Fibroblast of lung (primary cell): ENCODE measurements around the gene DHFR2.

Experiments used
- CTCF ChIP-seq, 2 donors: IDR thresholded peaks in 1 of 2; conservative IDR thresholded peaks in 1 of 2; 1 replicate in 1 of 2; 2 replicates in 1 of 2; pipeline ENCODE4 v1.5.1; 2011 to 2012; ENCODE audit warnings: low read length in 2 of 2, control low read depth in 1 of 2, inconsistent platforms in 1 of 2, low read depth in 1 of 2, mild to moderate bottlenecking in 1 of 2
- EZH2 ChIP-seq: IDR thresholded peaks from 2 replicates; pipeline ENCODE4 v1.5.1; 2012; ENCODE audit warnings: low read length, control low read depth, mild to moderate bottlenecking; ENCODE audit errors: missing control alignments

DNA sequence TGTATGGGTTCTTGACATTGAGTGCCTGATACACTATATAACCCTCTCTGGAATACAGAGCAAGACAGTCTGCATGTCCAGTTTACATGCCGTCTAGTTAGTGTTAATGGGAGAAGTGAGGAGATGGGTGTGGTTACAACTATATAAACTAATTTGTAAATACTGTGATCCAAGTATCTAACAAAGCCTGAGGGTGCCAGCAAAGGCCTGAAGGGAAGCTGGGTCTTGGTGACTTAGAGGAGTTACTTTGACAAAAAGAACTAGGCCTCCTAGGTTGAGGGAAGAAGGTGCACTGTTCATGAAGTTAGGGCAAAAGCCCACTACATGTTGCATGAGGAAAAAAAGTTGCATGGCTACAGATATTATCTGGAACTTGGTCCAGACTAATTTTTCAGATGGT is 2.4 kb upstream of the DHFR2 start:
- TF ChIP-seq CTCF (conservative IDR thresholded peaks at IDR 0.05 in 1 of 2, IDR thresholded peaks at IDR 0.05 in 1 of 2; ENCODE audit: low read depth in 1 of 2, low read length in 2 of 2) (no peak), EZH2 (no peak)
